A673 (cell line): ENCODE results near the gene ACSL6. TPM values are rescaled to one million over a fixed set of nuclear protein-coding genes. Genes with fewer than 3 reads are reported as not detected.

Source experiments
- BruUV-seq: library from RNA; stranded (reverse); fragments of 400-500 nt; replicated peaks from 2 replicates; lab custom pipeline; 2021; lab: Mats Ljungman, UMichigan
- CTCF ChIA-PET: fragments of 300-600 bp; sonication (Branson Sonifier 250); formaldehyde crosslinking; loops from one replicate; lab custom pipeline; 2022; ENCODE audit warnings: antibody characterized with exemption; lab: Charles Lee
- POLR2A ChIA-PET: fragments of 300-600 bp; sonication (Branson Sonifier 250); formaldehyde crosslinking; loops from one replicate; lab custom pipeline; 2022; ENCODE audit warnings: antibody characterized with exemption; ENCODE audit not compliant: low non-redundant PET; lab: Charles Lee
- DNase-seq: peaks from one replicate; pipeline ENCODE4 v3.0.0-alpha.2; 2015; ENCODE audit warnings: low spot score
- H3K27ac ChIP-seq: fragments of 200-600 bp; sonication (generic); 2 replicates; pipeline ENCODE4 v1.5.1; 2016; ENCODE audit warnings: mixed run types, low read depth, mild to moderate bottlenecking, mixed read lengths, antibody characterized with exemption, low read length; ENCODE audit not compliant: poor library complexity, severe bottlenecking
- H3K27me3 ChIP-seq: fragments of 200-600 bp; sonication (generic); replicated peaks from 2 replicates; pipeline ENCODE4 v1.6.1; 2017; ENCODE audit warnings: mixed run types, low read depth, mild to moderate bottlenecking, mixed read lengths, antibody characterized with exemption, low read length; ENCODE audit not compliant: insufficient read depth, poor library complexity
- H3K36me3 ChIP-seq: fragments of 200-600 bp; sonication (generic); 2 replicates; pipeline ENCODE4 v1.6.1; 2016; ENCODE audit warnings: mixed run types, mild to moderate bottlenecking, mixed read lengths, antibody characterized with exemption, low read length; ENCODE audit not compliant: insufficient read depth, poor library complexity, severe bottlenecking
- H3K4me1 ChIP-seq: fragments of 200-600 bp; sonication (generic); 2 replicates; pipeline ENCODE4 v1.6.1; 2017; ENCODE audit warnings: mixed run types, mild to moderate bottlenecking, mixed read lengths, antibody characterized with exemption, low read length; ENCODE audit not compliant: insufficient read depth, poor library complexity, severe bottlenecking
- H3K4me3 ChIP-seq: fragments of 200-600 bp; sonication (generic); 2 replicates; pipeline ENCODE4 v1.5.1; 2016; ENCODE audit warnings: low read depth, mixed run types, mild to moderate bottlenecking, mixed read lengths, low read length; ENCODE audit not compliant: poor library complexity, severe bottlenecking
- H3K9me3 ChIP-seq: fragments of 200-600 bp; sonication (generic); 2 replicates; pipeline ENCODE4 v1.6.1; 2016; ENCODE audit warnings: mixed run types, low read depth, mild to moderate bottlenecking, mixed read lengths, antibody characterized with exemption, low read length; ENCODE audit not compliant: poor library complexity, severe bottlenecking
- EZH2 ChIP-seq: fragments of 200-600 bp; sonication (generic); IDR thresholded peaks from 2 replicates; pipeline ENCODE4 v1.6.1; 2017; ENCODE audit warnings: borderline replicate concordance, low read depth, mild to moderate bottlenecking, mixed read lengths, antibody characterized with exemption, low read length; ENCODE audit not compliant: poor library complexity, severe bottlenecking
- intact Hi-C: fragments of 100-400 bp; cut with micrococcal nuclease; formaldehyde crosslinking; loops from one replicate; pipeline ENCODE4 v1.10.0; 2022; ENCODE audit not compliant: unreplicated experiment
- total RNA-seq: library from RNA; stranded (reverse); gene quantifications from 2 replicates; pipeline ENCODE4 v1.2.3, GENCODE V29; 2021
- TF ChIP-seq, protein P1 (sequence below): fragments of 300-800, 200-600 bp; sonication (generic); conservative IDR thresholded peaks from 2 replicates; pipeline ENCODE4 v1.5.1; 2017; ENCODE audit warnings: low read depth, mild to moderate bottlenecking, antibody characterized with exemption, low read length, moderate library complexity, mixed read lengths

ACSL6 gene
- total RNA-seq, 1 experiment from 2014 or later: not detected

DNA sequence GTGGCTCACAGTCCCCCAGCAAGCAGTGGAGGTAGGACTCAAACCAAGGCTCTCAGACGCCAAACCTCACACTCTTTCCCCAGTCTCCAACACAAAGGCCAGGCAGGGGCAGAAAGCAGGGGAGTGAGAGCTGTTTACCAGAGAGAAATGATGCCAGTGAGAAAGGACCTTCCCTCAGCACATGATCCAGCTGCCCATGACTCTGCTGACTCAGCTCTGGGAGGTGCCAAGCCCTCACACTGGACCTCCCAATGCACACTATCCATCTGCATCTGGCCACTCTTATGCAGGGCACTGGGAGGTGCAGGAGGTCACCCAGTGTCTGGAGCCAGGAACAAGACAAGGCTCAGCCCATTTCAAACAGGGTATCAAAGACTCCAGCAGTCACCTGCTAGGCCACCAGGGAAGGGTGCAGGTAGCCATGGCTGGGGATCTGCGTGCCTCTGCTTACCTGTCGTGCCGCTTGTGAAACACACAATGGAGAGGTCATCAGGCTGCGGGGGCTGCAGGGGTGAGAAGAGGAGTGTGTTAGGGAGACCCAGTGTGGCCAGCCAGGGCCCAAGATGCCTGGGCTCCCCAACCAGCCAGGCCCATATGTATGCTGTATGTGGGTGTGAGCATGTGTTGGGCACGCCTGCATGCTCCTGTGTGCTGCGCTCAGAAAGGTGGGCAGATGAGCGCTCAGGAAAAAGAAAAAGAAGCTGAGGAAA, 26.3 kb downstream of the ACSL6 start:
- no peak overlapping the region for H3K4me3 ChIP-seq
- BruUV-seq: no TSS peak
- DNase-seq: no peak
- ChIA-PET CTCF (no interaction called here), POLR2A (no interaction called here)
- H3K4me1 ChIP-seq: no peaks in the 10 kb centered on the region
- no peaks in the 10 kb centered on the region for H3K9me3 ChIP-seq
- H3K27ac ChIP-seq: no peak overlapping the region
- H3K36me3 ChIP-seq: no peaks in the 10 kb centered on the region
- no peak for TF ChIP-seq EZH2
- TF ChIP-seq, protein P1, sequence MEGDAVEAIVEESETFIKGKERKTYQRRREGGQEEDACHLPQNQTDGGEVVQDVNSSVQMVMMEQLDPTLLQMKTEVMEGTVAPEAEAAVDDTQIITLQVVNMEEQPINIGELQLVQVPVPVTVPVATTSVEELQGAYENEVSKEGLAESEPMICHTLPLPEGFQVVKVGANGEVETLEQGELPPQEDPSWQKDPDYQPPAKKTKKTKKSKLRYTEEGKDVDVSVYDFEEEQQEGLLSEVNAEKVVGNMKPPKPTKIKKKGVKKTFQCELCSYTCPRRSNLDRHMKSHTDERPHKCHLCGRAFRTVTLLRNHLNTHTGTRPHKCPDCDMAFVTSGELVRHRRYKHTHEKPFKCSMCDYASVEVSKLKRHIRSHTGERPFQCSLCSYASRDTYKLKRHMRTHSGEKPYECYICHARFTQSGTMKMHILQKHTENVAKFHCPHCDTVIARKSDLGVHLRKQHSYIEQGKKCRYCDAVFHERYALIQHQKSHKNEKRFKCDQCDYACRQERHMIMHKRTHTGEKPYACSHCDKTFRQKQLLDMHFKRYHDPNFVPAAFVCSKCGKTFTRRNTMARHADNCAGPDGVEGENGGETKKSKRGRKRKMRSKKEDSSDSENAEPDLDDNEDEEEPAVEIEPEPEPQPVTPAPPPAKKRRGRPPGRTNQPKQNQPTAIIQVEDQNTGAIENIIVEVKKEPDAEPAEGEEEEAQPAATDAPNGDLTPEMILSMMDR: no peak
- intact Hi-C loops: no loop called here
- no peaks in the 10 kb centered on the region for H3K27me3 ChIP-seq

DNA sequence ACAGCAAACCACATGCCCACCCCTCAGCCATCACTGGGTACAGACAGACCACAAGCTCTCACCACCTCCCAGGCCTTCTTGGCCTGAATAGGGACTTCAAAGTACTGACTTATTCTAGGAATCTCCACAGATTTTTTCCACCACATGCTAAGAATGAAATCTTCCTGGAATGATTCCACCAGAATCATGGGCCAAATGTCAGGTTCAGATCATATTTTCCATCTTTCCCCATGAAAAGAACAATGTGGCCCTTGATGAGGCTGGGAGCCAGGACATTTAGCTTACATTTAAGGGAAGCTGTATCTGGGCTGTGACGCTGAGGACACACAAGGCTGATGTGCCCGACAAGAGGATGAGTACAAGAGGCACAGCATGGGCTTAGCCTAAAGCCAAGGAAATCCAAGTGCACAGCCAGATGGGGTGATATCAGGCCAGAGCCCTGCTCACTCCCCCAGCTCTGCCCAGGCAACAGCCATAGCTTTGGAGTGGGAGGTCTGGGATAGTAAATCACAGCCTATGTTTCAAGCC, 28.1 kb downstream of the ACSL6 start:
- no TSS peak for BruUV-seq
- CTCF ChIA-PET: no interaction called here
- Histone ChIP-seq H3K4me1 (no peaks in the 10 kb centered on the region), H3K36me3 (no peaks in the 10 kb centered on the region), H3K27ac (no peak overlapping the region), H3K27me3 (no peaks in the 10 kb centered on the region), H3K9me3 (no peaks in the 10 kb centered on the region), H3K4me3 (no peak overlapping the region)
- no peak for TF ChIP-seq EZH2
- TF ChIP-seq, protein P1: no peak
- intact Hi-C loops: no loop called here
- POLR2A ChIA-PET: no interaction called here
- DNase-seq: no peak

DNA sequence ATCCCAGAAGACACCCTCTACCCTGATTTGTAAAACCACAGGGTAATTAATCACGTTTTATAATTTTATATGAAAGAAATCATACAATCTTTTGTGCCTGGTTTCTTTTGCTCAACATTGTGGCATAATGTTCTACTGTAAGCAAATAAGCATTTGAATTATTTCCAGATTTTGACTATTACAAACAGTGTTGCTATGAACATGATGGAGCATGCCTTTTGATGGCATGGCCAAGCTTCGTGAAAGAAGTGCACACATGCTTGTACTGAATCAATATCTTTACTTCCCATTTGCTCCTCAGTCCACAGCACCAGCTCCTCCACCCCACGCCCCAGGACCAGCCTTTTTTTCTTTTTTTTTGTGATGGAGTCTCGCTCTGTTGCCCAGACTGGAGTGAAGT, 29.9 kb downstream of the ACSL6 start:
- ChIA-PET POLR2A (no interaction called here), CTCF (interaction anchor here (0.5 kb wide), 1 partner anchor 37 kb away, joined by 3 read pairs; no protein-coding TSS in a partner anchor)
- Histone ChIP-seq H3K4me1 (no peaks in the 10 kb centered on the region), H3K27ac (no peak overlapping the region), H3K27me3 (no peaks in the 10 kb centered on the region), H3K9me3 (no peaks in the 10 kb centered on the region), H3K4me3 (no peak overlapping the region), H3K36me3 (no peaks in the 10 kb centered on the region)
- intact Hi-C loops: no loop called here
- BruUV-seq: no TSS peak
- DNase-seq: no peak
- TF ChIP-seq, protein P1: no peak
- no peak for TF ChIP-seq EZH2
